ENCODE results near the gene TNFRSF12A. TPM values are rescaled to one million over a fixed set of nuclear protein-coding genes. Genes with fewer than 3 reads are reported as not detected.
A peak's percentile ranks its signal among the peaks of the same experiment; 100 is the strongest.
"Not testable (repeated sequence)": the region's sequence is repeated elsewhere in the genome, so short reads cannot be mapped to it uniquely, and the experiment has no call there.

The TNFRSF12A gene
- total and polyA plus RNA-seq, 2 of the 13 experiments (the other 11 are each of a cell fraction or from before 2014, with no cell fraction given), result 61.9 to 66.0 TPM

DNA sequence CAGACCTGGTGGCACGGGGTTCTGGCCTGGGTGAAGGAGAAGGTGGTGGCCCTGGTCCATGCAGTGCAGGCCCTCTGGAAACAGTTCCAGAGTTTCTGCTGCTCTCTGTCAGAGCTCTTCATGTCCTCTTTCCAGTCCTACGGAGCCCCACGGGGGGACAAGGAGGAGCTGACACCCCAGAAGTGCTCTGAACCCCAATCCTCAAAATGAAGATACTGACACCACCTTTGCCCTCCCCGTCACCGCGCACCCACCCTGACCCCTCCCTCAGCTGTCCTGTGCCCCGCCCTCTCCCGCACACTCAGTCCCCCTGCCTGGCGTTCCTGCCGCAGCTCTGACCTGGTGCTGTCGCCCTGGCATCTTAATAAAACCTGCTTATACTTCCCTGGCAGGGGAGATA lies 49.0 kb downstream of the TNFRSF12A start:
- H3K9me3 ChIP-seq (ENCODE audit: low read length); H2AFZ ChIP-seq (ENCODE audit: low read length); FAIRE-seq; H3K4me3 ChIP-seq (replicated peaks in 1 of 3; ENCODE audit: insufficient read depth in 1 of 3, low read depth in 2 of 3, low read length in 3 of 3); H3K27ac ChIP-seq (ENCODE audit: extremely low read length, insufficient read depth, low read length); ATAC-seq; H3K4me2 ChIP-seq (ENCODE audit: low read depth, low read length); CTCF ChIA-PET (ENCODE audit: low intra/inter-chr PET ratio, low total read pairs); DNase-seq (ENCODE audit: low spot score); intact Hi-C loops (cut with micrococcal nuclease; ENCODE audit: unreplicated experiment); in situ Hi-C loops (cut with HindIII; ENCODE audit: extremely low pct_ligation_motif_present, low pct_unique_long_range_greater_than_20kb); BruUV-seq (replicated peaks); H3K9ac ChIP-seq (ENCODE audit: insufficient read depth, low read depth, low read length); H4K20me1 ChIP-seq (ENCODE audit: insufficient read depth, low read length): not testable (repeated sequence)
- POLR2A ChIA-PET, result interaction anchor here (2.7 to 4.4 kb wide), 2 partner anchors 9 to 18 kb away, joined by 11 to 30 read pairs; no protein-coding TSS in a partner anchor
- 89% methylated on average over 10 of the region's 11 CpGs for WGBS (ENCODE audit: low lambda C conversion rate)
- Histone ChIP-seq H3K27me3 (ENCODE audit: control insufficient read depth in 1 of 2, insufficient read depth in 2 of 2, low read length in 2 of 2) (peaks cover 2 to 10% of the 10 kb centered on the region in 2 experiments; a peak in 4 of 5 replicates), H3K36me3 (replicated peaks in 1 of 2; ENCODE audit: control insufficient read depth in 1 of 2, insufficient read depth in 2 of 2, low read length in 2 of 2) (peaks cover 9 to 16% of the 10 kb centered on the region in 2 experiments; a peak in 2 of 5 replicates), H3K79me2 (ENCODE audit: insufficient read depth, low read length) (peaks cover 17% of the 10 kb centered on the region), H3K4me1 (ENCODE audit: insufficient read depth, low read length) (peaks cover 30% of the 10 kb centered on the region)
- peak; percentile 82 for TF ChIP-seq AGO1 (IDR thresholded peaks at IDR 0.05; ENCODE audit: low read depth, low read length, poor library complexity, severe bottlenecking)

DNA sequence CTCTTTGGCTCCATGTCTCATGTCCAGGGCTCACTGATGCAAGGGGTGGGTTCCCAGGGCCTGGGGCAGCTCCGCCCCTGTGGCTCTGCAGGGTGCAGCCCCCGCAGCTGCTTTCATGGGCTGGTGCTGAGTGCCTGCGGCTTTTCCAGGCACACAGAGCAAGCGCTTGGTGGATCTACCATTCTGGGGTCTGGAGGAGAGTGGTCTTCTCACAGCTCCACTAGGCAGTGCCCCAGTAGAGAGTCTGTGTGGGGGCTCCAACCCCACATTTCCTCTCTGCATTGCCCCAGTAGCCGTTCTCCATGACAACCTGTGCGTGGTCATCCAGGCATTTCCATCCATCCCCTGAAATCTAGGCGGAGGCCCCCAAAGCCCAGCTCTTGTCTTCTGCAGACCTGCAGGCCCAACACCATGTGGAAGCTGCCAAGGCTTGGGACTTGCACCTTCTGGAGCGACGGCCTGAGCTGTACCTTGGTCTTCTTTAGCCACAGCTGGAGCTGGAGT lies 50.5 kb downstream of the TNFRSF12A start:
- H3K27me3 ChIP-seq (ENCODE audit: control insufficient read depth in 1 of 2, insufficient read depth in 2 of 2, low read length in 2 of 2), result peaks cover 2 to 13% of the 10 kb centered on the region in 2 experiments; a peak in 4 of 5 replicates
- in situ Hi-C loops (cut with HindIII; ENCODE audit: extremely low pct_ligation_motif_present, low pct_unique_long_range_greater_than_20kb), result no loop called here
- peaks cover 9 to 16% of the 10 kb centered on the region in 2 experiments; a peak in 2 of 5 replicates for H3K36me3 ChIP-seq (replicated peaks in 1 of 2; ENCODE audit: control insufficient read depth in 1 of 2, insufficient read depth in 2 of 2, low read length in 2 of 2)
- POLR2A ChIA-PET, result interaction anchor here (1.2 to 4.4 kb wide), 3 partner anchors 11 to 16 kb away, joined by 6 to 30 read pairs (median 11); no protein-coding TSS in a partner anchor
- H3K4me2 ChIP-seq (ENCODE audit: low read depth, low read length), result no peak overlapping the region
- CTCF ChIA-PET (ENCODE audit: low intra/inter-chr PET ratio, low total read pairs), result no interaction called here
- ATAC-seq (no peak), FAIRE-seq (no peak), DNase-seq (ENCODE audit: low spot score) (no peak)
- H3K27ac ChIP-seq (ENCODE audit: extremely low read length, insufficient read depth, low read length), result no peak overlapping the region
- no peak overlapping the region for H3K9ac ChIP-seq (ENCODE audit: insufficient read depth, low read depth, low read length)
- H3K4me3 ChIP-seq (replicated peaks in 1 of 3; ENCODE audit: insufficient read depth in 1 of 3, low read depth in 2 of 3, low read length in 3 of 3), result no peak overlapping the region
- intact Hi-C loops (cut with micrococcal nuclease; ENCODE audit: unreplicated experiment), result no loop called here
- TF ChIP-seq ZNF775 (CRISPR knock-in tag; IDR thresholded peaks at IDR 0.05; ENCODE audit: borderline replicate concordance) (no peak), HNRNPUL1 (IDR thresholded peaks at IDR 0.05; ENCODE audit: low read depth, low read length) (no peak), POLR2A (IDR thresholded peaks at IDR 0.05; ENCODE audit: insufficient read depth in 1 of 2, low read depth in 2 of 2, low read length in 2 of 2) (peak in 1 of 2 experiments; percentile 11; a peak in 1 of 4 replicates), POLR2G (IDR thresholded peaks at IDR 0.05; ENCODE audit: low read depth, low read length) (peak; percentile 47), POLR2AphosphoS5 (IDR thresholded peaks at IDR 0.05; ENCODE audit: low read depth, low read length) (peak; percentile 31; the same call in 1 of the 2 replicates)
- TF ChIP-seq, protein P1, sequence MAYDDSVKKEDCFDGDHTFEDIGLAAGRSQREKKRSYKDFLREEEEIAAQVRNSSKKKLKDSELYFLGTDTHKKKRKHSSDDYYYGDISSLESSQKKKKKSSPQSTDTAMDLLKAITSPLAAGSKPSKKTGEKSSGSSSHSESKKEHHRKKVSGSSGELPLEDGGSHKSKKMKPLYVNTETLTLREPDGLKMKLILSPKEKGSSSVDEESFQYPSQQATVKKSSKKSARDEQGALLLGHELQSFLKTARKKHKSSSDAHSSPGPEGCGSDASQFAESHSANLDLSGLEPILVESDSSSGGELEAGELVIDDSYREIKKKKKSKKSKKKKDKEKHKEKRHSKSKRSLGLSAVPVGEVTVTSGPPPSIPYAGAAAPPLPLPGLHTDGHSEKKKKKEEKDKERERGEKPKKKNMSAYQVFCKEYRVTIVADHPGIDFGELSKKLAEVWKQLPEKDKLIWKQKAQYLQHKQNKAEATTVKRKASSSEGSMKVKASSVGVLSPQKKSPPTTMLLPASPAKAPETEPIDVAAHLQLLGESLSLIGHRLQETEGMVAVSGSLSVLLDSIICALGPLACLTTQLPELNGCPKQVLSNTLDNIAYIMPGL (CRISPR knock-in tag; IDR thresholded peaks at IDR 0.05; ENCODE audit: borderline replicate concordance in 1 of 2, low read depth in 1 of 2), result no peak
- H2AFZ ChIP-seq (ENCODE audit: low read length), result no peak overlapping the region
- peaks cover 27% of the 10 kb centered on the region for H3K4me1 ChIP-seq (ENCODE audit: insufficient read depth, low read length)
- no TSS peak for BruUV-seq (replicated peaks)
- H4K20me1 ChIP-seq (ENCODE audit: insufficient read depth, low read length), result no peaks in the 10 kb centered on the region
- H3K9me3 ChIP-seq (ENCODE audit: low read length), result no peaks in the 10 kb centered on the region
- 62% methylated on average over 3 of the region's 9 CpGs for WGBS (ENCODE audit: low lambda C conversion rate)
- H3K79me2 ChIP-seq (ENCODE audit: insufficient read depth, low read length), result peaks cover 13% of the 10 kb centered on the region

All from HepG2 (cell line).